ENCODE data around the gene ORM1.
A peak's percentile ranks its signal among the peaks of the same experiment; 100 is the strongest.

ORM1 gene

GRCh38 chr9:114313186-114313585, 9.7 kb upstream of the ORM1 start:
- DNase-seq (ENCODE audit: low read depth): no peak
- no peak for TF ChIP-seq CTCF (IDR thresholded peaks at IDR 0.05; ENCODE audit: control insufficient read depth, insufficient read depth, low read depth, low read length, missing control alignments)
- no peak overlapping the region for H3K4me3 ChIP-seq (ENCODE audit: control insufficient read depth, low read depth, low read length)

GRCh38 chr9:114314256-114314867, 8.5 kb upstream of the ORM1 start:
- DNase-seq (ENCODE audit: low read depth): no peak
- no peak for TF ChIP-seq CTCF (IDR thresholded peaks at IDR 0.05; ENCODE audit: control insufficient read depth, insufficient read depth, low read depth, low read length, missing control alignments)
- H3K4me3 ChIP-seq (ENCODE audit: control insufficient read depth, low read depth, low read length): no peak overlapping the region

- no peak for TF ChIP-seq CTCF (IDR thresholded peaks at IDR 0.05; ENCODE audit: control insufficient read depth, insufficient read depth, low read depth, low read length, missing control alignments)
- no peak overlapping the region for H3K4me3 ChIP-seq (ENCODE audit: control insufficient read depth, low read depth, low read length)
- DNase-seq (ENCODE audit: low read depth): no peak
Observed at GRCh38 chr9:114314881-114315722, 7.8 kb upstream of the ORM1 start.

GRCh38 chr9:114315723-114316363, 7.1 kb upstream of the ORM1 start:
- no peak for DNase-seq (ENCODE audit: low read depth)
- H3K4me3 ChIP-seq (ENCODE audit: control insufficient read depth, low read depth, low read length): no peak overlapping the region
- TF ChIP-seq CTCF (IDR thresholded peaks at IDR 0.05; ENCODE audit: control insufficient read depth, insufficient read depth, low read depth, low read length, missing control alignments): no peak

- no peak for TF ChIP-seq CTCF (IDR thresholded peaks at IDR 0.05; ENCODE audit: control insufficient read depth, insufficient read depth, low read depth, low read length, missing control alignments)
- no peak for DNase-seq (ENCODE audit: low read depth)
- no peak overlapping the region for H3K4me3 ChIP-seq (ENCODE audit: control insufficient read depth, low read depth, low read length)
Observed at GRCh38 chr9:114316605-114317230, 6.2 kb upstream of the ORM1 start.

- peak; percentile 83 for DNase-seq (ENCODE audit: low read depth)
- TF ChIP-seq CTCF (IDR thresholded peaks at IDR 0.05; ENCODE audit: control insufficient read depth, insufficient read depth, low read depth, low read length, missing control alignments): no peak
- no peak overlapping the region for H3K4me3 ChIP-seq (ENCODE audit: control insufficient read depth, low read depth, low read length)
Observed at GRCh38 chr9:114317665-114318357, 5.1 kb upstream of the ORM1 start.
